NCI-H187 (cell line): ENCODE results near the gene CCNB1IP1.
"Not testable (repeated sequence)": the region's sequence is repeated elsewhere in the genome, so short reads cannot be mapped to it uniquely, and the experiment has no call there.

Experiments used
- DNase-seq, 2 experiments: peaks; one replicate each; lab custom pipeline; 2025; lab: John Stamatoyannopoulos, UW

The CCNB1IP1 gene

GRCh38 chr14:20332788-20333493 is at the start of gene CCNB1IP1:
Gene CCNB1IP1, minus strand, starts transcription at chr14:20333279. Its CDS starts 16,756 bp downstream, at chr14:20316523.
- DNase-seq, result peak; percentile 70 to 74

GRCh38 chr14:20382526-20382925 is 49.4 kb upstream of the CCNB1IP1 start:
- DNase-seq, result no peak

GRCh38 chr14:20381341-20381740 is 48.3 kb upstream of the CCNB1IP1 start:
- no peak for DNase-seq

- DNase-seq, result no peak
These were observed 47.6 kb upstream of the CCNB1IP1 start for GRCh38 chr14:20380681-20381080.

- DNase-seq, result no peak
These were observed 46.7 kb upstream of the CCNB1IP1 start for GRCh38 chr14:20379743-20380142.

GRCh38 chr14:20377171-20377570 is 44.1 kb upstream of the CCNB1IP1 start:
- no peak for DNase-seq

- no peak for DNase-seq
These were observed 43.1 kb upstream of the CCNB1IP1 start for GRCh38 chr14:20376071-20376588.

- DNase-seq, result no peak
These were observed 42.4 kb upstream of the CCNB1IP1 start for GRCh38 chr14:20375471-20375870.

- no peak for DNase-seq
These were observed 39.7 kb upstream of the CCNB1IP1 start for GRCh38 chr14:20372796-20373195.

- no peak for DNase-seq
These were observed 32.8 kb upstream of the CCNB1IP1 start for GRCh38 chr14:20365928-20366327.

GRCh38 chr14:20358474-20358873 is 25.4 kb upstream of the CCNB1IP1 start:
- DNase-seq, result not testable (repeated sequence)

- DNase-seq, result no peak
These were observed 23.3 kb upstream of the CCNB1IP1 start for GRCh38 chr14:20356422-20356821.

- no peak for DNase-seq
These were observed 17.8 kb upstream of the CCNB1IP1 start for GRCh38 chr14:20350860-20351259.

GRCh38 chr14:20350282-20350681 is 17.2 kb upstream of the CCNB1IP1 start:
- DNase-seq, result no peak

- no peak for DNase-seq
These were observed 14.7 kb upstream of the CCNB1IP1 start for GRCh38 chr14:20347747-20348146.

GRCh38 chr14:20346713-20347112 is 13.6 kb upstream of the CCNB1IP1 start:
- no peak for DNase-seq

- no peak for DNase-seq
These were observed 12.3 kb upstream of the CCNB1IP1 start for GRCh38 chr14:20345366-20345765.

- no peak for DNase-seq
These were observed 10.8 kb upstream of the CCNB1IP1 start for GRCh38 chr14:20343862-20344220.

- DNase-seq, result peak; percentile 100
These were observed 10.2 kb upstream of the CCNB1IP1 start, which contains the start of gene PARP2 for GRCh38 chr14:20343092-20343861. Gene PARP2, plus strand, starts transcription at chr14:20343635. Its CDS starts 7 bp downstream, at chr14:20343642.

GRCh38 chr14:20341646-20342045 is 8.6 kb upstream of the CCNB1IP1 start:
- DNase-seq, result no peak

- not testable (repeated sequence) for DNase-seq
These were observed 8.0 kb upstream of the CCNB1IP1 start for GRCh38 chr14:20341032-20341431.

GRCh38 chr14:20334017-20334416 is 938 bp upstream of the CCNB1IP1 start:
- DNase-seq, result no peak

- DNase-seq, result no peak
These were observed 389 bp upstream of the CCNB1IP1 start for GRCh38 chr14:20333494-20333841.
